Keratinocyte (primary cell): ENCODE data around the gene RAB40A.

Experiments
- EZH2 ChIP-seq: IDR thresholded peaks from one replicate; pipeline ENCODE4 v1.6.1; 2012; ENCODE audit warnings: inconsistent platforms, mild to moderate bottlenecking, low read length, moderate library complexity
- TF ChIP-seq, protein P1 (sequence below), 3 experiments: IDR thresholded peaks in 1 of 3; conservative IDR thresholded peaks in 1 of 3; optimal IDR thresholded peaks in 1 of 3; 2 replicates in 2 of 3; 3 replicates in 1 of 3; pipeline versions ENCODE3 to v1.5.1; 2011; ENCODE audit warnings: low read length in 3 of 3, mild to moderate bottlenecking in 3 of 3, moderate library complexity in 2 of 3, control low read depth in 1 of 3, inconsistent platforms in 1 of 3; ENCODE audit not compliant: insufficient read depth in 2 of 3; ENCODE audit errors: extremely low read depth in 1 of 3

DNA sequence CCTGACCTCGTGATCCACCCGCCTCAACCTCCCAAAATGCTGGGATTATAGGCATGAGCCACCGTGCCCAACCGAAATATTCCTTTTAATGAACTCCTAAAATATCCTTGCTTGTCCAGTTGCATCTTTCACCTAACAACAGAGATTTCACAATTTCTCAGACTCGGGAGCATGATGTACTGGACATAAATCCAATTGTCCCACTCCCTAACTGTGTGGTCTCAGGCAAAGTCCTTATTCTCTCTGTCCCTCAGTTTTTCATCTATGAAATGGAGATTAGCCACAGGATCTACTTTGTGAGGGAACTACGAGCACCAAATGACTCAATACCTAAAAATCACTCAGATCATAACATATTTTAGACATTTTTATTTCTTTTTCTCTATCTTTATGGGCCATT lies 9.3 kb downstream of the RAB40A start:
- TF ChIP-seq, protein P1, sequence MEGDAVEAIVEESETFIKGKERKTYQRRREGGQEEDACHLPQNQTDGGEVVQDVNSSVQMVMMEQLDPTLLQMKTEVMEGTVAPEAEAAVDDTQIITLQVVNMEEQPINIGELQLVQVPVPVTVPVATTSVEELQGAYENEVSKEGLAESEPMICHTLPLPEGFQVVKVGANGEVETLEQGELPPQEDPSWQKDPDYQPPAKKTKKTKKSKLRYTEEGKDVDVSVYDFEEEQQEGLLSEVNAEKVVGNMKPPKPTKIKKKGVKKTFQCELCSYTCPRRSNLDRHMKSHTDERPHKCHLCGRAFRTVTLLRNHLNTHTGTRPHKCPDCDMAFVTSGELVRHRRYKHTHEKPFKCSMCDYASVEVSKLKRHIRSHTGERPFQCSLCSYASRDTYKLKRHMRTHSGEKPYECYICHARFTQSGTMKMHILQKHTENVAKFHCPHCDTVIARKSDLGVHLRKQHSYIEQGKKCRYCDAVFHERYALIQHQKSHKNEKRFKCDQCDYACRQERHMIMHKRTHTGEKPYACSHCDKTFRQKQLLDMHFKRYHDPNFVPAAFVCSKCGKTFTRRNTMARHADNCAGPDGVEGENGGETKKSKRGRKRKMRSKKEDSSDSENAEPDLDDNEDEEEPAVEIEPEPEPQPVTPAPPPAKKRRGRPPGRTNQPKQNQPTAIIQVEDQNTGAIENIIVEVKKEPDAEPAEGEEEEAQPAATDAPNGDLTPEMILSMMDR (optimal IDR thresholded peaks at IDR 0.05 in 1 of 3, IDR thresholded peaks at IDR 0.05 in 1 of 3, conservative IDR thresholded peaks at IDR 0.05 in 1 of 3; ENCODE audit: extremely low read depth in 1 of 3, insufficient read depth in 2 of 3, low read length in 3 of 3): no peak
- TF ChIP-seq EZH2: no peak
